Nephron (organoid): ENCODE results near the gene RFTN1.

Experiments
- H3K27ac Mint-ChIP-seq, 3 experiments: 2 replicates each; pipeline ENCODE4 v1.8.0; 2020; ENCODE audit warnings: mixed read lengths in 3 of 3, mild to moderate bottlenecking in 2 of 3, moderate library complexity in 1 of 3
- H3K27me3 Mint-ChIP-seq: 2 replicates; pipeline ENCODE4 v1.8.0; 2021; ENCODE audit warnings: low read depth, mild to moderate bottlenecking, moderate library complexity, mixed read lengths
- H3K36me3 Mint-ChIP-seq: 2 replicates; pipeline ENCODE4 v1.8.0; 2020; ENCODE audit warnings: low read depth, mixed read lengths
- H3K4me1 Mint-ChIP-seq: 2 replicates; pipeline ENCODE4 v1.8.0; 2020; ENCODE audit warnings: mixed read lengths
- H3K4me3 Mint-ChIP-seq, 3 experiments: 2 replicates each; pipeline ENCODE4 v1.8.0; 2020; ENCODE audit warnings: mild to moderate bottlenecking in 3 of 3, mixed read lengths in 3 of 3, moderate library complexity in 2 of 3
- H3K9me3 Mint-ChIP-seq: 2 replicates; pipeline ENCODE4 v1.8.0; 2020; ENCODE audit warnings: mixed read lengths
- CTCF ChIP-seq, 3 experiments: fragments of 200-600 bp; sonication (generic); IDR thresholded peaks; one replicate each; pipeline ENCODE4 v1.5.0; 2021; ENCODE audit warnings: antibody characterized with exemption in 3 of 3; ENCODE audit not compliant: unreplicated experiment in 3 of 3

RFTN1 gene

GRCh38 chr3:16363636-16364035 is 149.9 kb downstream of the RFTN1 start:
- Mint-ChIP-seq H3K4me3 (no peak overlapping the region), H3K4me1 (peaks cover 26% of the 10 kb centered on the region), H3K9me3 (no peaks in the 10 kb centered on the region), H3K27me3 (peaks cover 5% of the 10 kb centered on the region), H3K36me3 (peaks cover 8% of the 10 kb centered on the region), H3K27ac (no peak overlapping the region)
- no peak for TF ChIP-seq CTCF (IDR thresholded peaks at IDR 0.05; ENCODE audit: unreplicated experiment in 3 of 3)

GRCh38 chr3:16362770-16363169 is 150.7 kb downstream of the RFTN1 start:
- H3K36me3 Mint-ChIP-seq = peaks cover 8% of the 10 kb centered on the region

GRCh38 chr3:16361087-16361486 is 152.4 kb downstream of the RFTN1 start:
- H3K4me3 Mint-ChIP-seq = no peak overlapping the region
- H3K27me3 Mint-ChIP-seq = peaks cover 5% of the 10 kb centered on the region
- no peaks in the 10 kb centered on the region for H3K9me3 Mint-ChIP-seq
- no peak for TF ChIP-seq CTCF (IDR thresholded peaks at IDR 0.05; ENCODE audit: unreplicated experiment in 3 of 3)
- H3K27ac Mint-ChIP-seq = no peak overlapping the region
- H3K4me1 Mint-ChIP-seq = peaks cover 32% of the 10 kb centered on the region
- peaks cover 4% of the 10 kb centered on the region for H3K36me3 Mint-ChIP-seq

More at GRCh38 chr3:16362770-16363169, 150.7 kb downstream of the RFTN1 start:
- no peak overlapping the region for H3K27ac Mint-ChIP-seq
- no peak for TF ChIP-seq CTCF (IDR thresholded peaks at IDR 0.05; ENCODE audit: unreplicated experiment in 3 of 3)
- H3K4me3 Mint-ChIP-seq = no peak overlapping the region
- H3K27me3 Mint-ChIP-seq = peaks cover 5% of the 10 kb centered on the region
- H3K9me3 Mint-ChIP-seq = no peaks in the 10 kb centered on the region
- peaks cover 34% of the 10 kb centered on the region for H3K4me1 Mint-ChIP-seq

- Mint-ChIP-seq H3K27me3 (no peaks in the 10 kb centered on the region), H3K27ac (no peak overlapping the region), H3K36me3 (peaks cover 12% of the 10 kb centered on the region), H3K4me1 (peaks cover 25% of the 10 kb centered on the region), H3K4me3 (no peak overlapping the region), H3K9me3 (no peaks in the 10 kb centered on the region)
- no peak for TF ChIP-seq CTCF (IDR thresholded peaks at IDR 0.05; ENCODE audit: unreplicated experiment in 3 of 3)
Measured at GRCh38 chr3:16359331-16359730, 154.2 kb downstream of the RFTN1 start.

GRCh38 chr3:16358336-16358735 is 155.2 kb downstream of the RFTN1 start:
- Mint-ChIP-seq H3K4me1 (peaks cover 19% of the 10 kb centered on the region), H3K4me3 (no peak overlapping the region), H3K27ac (peak overlapping the region in 1 of 3 experiments; percentile 25), H3K9me3 (no peaks in the 10 kb centered on the region), H3K27me3 (no peaks in the 10 kb centered on the region), H3K36me3 (peaks cover 12% of the 10 kb centered on the region)
- no peak for TF ChIP-seq CTCF (IDR thresholded peaks at IDR 0.05; ENCODE audit: unreplicated experiment in 3 of 3)
